Activated naive CD4-positive, alpha-beta T cell treated with anti-CD3 and anti-CD28 coated beads for 36 hours (primary cell): ENCODE data around the gene KIFC3. TPM values are rescaled to one million over a fixed set of nuclear protein-coding genes. Genes with fewer than 3 reads are reported as not detected.

Source experiments
- CTCF ChIA-PET: fragments of 350-600 bp; sonication (Branson Sonifier 250); formaldehyde crosslinking; loops from one replicate; lab custom pipeline; 2021; ENCODE audit warnings: antibody characterized with exemption; lab: Charles Lee
- DNase-seq: peaks from one replicate; pipeline ENCODE4 v3.0.0-alpha.2; 2020
- H3K27ac Mint-ChIP-seq: one replicate; pipeline ENCODE4 v1.8.0; 2021; ENCODE audit warnings: mild to moderate bottlenecking, mixed read lengths
- H3K27me3 Mint-ChIP-seq: one replicate; pipeline ENCODE4 v1.8.0; 2021; ENCODE audit warnings: low read depth, mixed read lengths
- H3K36me3 Mint-ChIP-seq: one replicate; pipeline ENCODE4 v1.8.0; 2021; ENCODE audit warnings: low read depth, mixed read lengths
- H3K4me1 Mint-ChIP-seq: one replicate; pipeline ENCODE4 v1.8.0; 2021; ENCODE audit warnings: low read depth, mixed read lengths
- H3K4me3 Mint-ChIP-seq: one replicate; pipeline ENCODE4 v1.8.0; 2021; ENCODE audit warnings: mild to moderate bottlenecking, moderate library complexity, mixed read lengths
- H3K9me3 Mint-ChIP-seq: one replicate; pipeline ENCODE4 v1.8.0; 2021; ENCODE audit warnings: mixed read lengths
- intact Hi-C: fragments of 100-400 bp; cut with micrococcal nuclease; formaldehyde crosslinking; loops from one replicate; pipeline ENCODE4 v1.15.1; 2023
- total RNA-seq, 2 experiments: library from RNA; stranded (reverse); gene quantifications; one replicate each; pipeline ENCODE4 v1.2.3, GENCODE V29; 2021

The KIFC3 gene
- total RNA-seq, 2 experiments from 2014 or later = 0.12 TPM; not detected in 1

DNA sequence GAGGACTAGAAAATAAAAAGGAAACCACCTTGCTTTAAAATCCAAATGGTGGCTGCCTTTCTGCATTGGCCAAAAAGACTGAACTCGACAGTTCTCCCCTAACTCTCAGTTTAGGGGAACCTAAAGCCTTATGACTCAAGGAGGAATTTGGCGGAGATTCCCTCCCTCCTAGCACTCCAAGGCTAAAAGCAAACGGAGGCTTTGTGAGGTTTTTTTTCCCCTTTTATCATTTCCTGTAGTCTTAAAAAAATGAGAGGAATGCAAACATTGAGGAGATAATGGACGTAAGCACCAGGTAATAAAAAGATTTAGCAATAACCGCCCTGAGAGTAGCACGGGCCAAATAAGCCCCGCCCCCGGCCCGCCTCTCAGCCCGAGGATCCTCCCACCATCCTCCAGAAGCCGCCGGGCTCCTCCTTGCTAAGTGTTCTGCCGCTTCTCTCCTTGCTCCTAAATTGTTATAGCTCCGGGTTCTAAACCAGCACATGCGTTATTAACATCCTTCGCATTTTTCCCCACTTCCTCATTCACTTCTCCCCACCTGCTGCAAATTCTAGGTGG is 5.8 kb upstream of the KIFC3 start:
- DNase-seq = peak; percentile 74
- Mint-ChIP-seq H3K36me3 (no peaks in the 10 kb centered on the region), H3K27me3 (peaks cover 40% of the 10 kb centered on the region), H3K4me3 (no peak overlapping the region), H3K27ac (no peak overlapping the region), H3K4me1 (peaks cover 21% of the 10 kb centered on the region), H3K9me3 (no peaks in the 10 kb centered on the region)
- intact Hi-C loops = loop anchor here (2.0 kb wide), 1 partner anchor 73 kb away; the partner anchor contains the start of gene KATNB1
- CTCF ChIA-PET = interaction anchor here (0.7 kb wide), 1 partner anchor 137 kb away, joined by 6 read pairs; no protein-coding TSS in a partner anchor

DNA sequence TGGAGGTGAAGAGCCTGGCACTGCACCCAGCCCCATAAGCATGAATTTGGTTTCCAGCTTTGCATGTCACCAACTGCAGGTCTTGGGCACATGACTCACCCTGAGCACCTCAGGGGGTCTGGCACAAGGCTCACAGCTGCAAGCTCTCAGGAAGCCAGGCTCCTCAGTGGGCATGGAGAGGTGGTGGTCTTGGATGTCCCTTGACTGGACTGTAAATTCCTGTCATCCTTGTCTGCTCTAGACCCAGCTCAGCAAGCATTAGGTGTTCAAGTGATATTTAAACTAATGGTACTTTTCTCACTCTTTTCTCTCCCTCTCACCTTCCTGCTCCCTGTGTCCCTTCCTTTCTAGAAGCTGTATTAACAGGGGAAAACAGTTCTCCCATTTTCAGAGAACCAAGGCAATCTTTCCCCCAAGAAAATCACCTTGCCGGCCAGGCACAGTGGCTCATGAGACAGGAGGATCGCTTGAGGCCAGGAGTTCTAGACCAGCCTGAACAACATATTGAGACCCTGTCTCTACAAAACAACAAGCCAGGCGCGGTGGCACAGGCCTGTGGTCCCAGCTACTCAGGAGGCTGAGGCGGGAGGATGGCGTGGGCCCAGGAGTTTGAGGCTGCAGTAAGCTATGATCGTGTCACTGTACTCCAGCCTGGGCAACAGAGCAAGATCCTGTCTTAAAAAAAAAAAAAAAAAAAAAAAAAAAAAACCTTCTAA is 5.1 kb upstream of the KIFC3 start:
- Mint-ChIP-seq H3K4me3 (no peak overlapping the region), H3K9me3 (no peaks in the 10 kb centered on the region), H3K27ac (no peak overlapping the region), H3K4me1 (peaks cover 27% of the 10 kb centered on the region), H3K27me3 (peaks cover 45% of the 10 kb centered on the region), H3K36me3 (no peaks in the 10 kb centered on the region)
- no peak for DNase-seq
- CTCF ChIA-PET = interaction anchor here (0.7 kb wide), 1 partner anchor 137 kb away, joined by 6 read pairs; no protein-coding TSS in a partner anchor
- intact Hi-C loops = no loop called here

DNA sequence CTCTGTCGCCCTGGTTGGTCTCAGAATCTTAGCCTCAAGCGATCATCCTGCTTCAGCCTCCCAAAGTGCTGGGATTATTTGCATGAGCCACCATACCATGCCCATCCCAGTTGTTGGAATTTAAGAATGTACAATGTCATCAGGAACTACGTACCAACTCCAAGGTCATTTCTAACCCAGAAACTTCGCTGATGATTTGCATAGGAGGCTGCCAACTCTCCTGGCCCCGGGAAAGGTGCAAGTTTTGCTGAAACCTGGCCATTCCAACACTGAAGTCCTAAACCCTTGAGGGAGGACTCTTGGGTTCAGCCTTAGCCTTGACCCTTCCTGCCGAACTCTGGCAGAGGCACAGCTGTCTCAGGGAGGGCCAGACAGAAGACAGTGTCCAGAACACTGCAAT is 2.9 kb upstream of the KIFC3 start:
- CTCF ChIA-PET = interaction anchor here (1.0 kb wide), 1 partner anchor 53 kb away, joined by 4 read pairs; no protein-coding TSS in a partner anchor
- Mint-ChIP-seq H3K9me3 (no peaks in the 10 kb centered on the region), H3K4me1 (peaks cover 25% of the 10 kb centered on the region), H3K27me3 (peaks cover 41% of the 10 kb centered on the region), H3K27ac (no peak overlapping the region), H3K36me3 (no peaks in the 10 kb centered on the region), H3K4me3 (no peak overlapping the region)
- no peak for DNase-seq
- intact Hi-C loops = no loop called here

DNA sequence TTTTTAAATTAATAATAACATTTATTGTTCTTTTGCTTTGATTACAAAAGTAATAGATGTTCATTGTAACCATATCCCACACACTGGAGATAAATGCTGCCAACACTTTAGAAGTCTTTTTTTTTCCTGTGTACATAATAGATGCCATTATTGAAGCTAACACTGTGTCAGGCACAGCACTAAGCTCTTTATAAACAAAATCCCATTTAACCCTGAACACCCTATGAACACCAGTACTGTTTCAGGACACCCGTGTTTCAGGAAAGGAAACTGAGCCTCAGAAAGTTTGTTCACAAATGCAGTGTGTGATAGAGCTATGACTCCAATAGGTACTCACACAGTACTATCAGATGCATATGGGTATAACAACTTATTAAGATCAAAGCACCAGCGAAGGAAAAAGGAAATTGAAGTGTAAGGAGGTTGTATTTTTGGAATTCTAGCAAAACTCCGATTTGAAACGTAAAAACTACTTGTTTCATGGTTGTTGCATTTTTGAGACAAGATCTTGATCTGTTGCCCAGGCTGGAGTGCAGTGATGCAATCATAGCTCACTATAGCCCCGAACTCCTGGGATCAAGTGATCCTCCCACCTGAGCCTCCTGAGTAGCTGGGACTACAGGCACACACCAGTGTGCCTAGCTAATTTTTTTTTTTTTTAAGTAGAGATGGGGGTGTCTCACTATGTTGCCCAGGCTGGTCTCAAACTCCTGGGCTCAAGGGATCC is 2.0 kb upstream of the KIFC3 start:
- intact Hi-C loops = loop anchor here (5.0 kb wide), 1 partner anchor 93 kb away; no protein-coding TSS in a partner anchor
- CTCF ChIA-PET = interaction anchor here (0.5 to 1.0 kb wide), 3 partner anchors 53 to 453 kb away, joined by 4 read pairs; no protein-coding TSS in a partner anchor
- Mint-ChIP-seq H3K4me1 (peaks cover 27% of the 10 kb centered on the region), H3K4me3 (no peak overlapping the region), H3K9me3 (no peaks in the 10 kb centered on the region), H3K27me3 (peaks cover 40% of the 10 kb centered on the region), H3K36me3 (no peaks in the 10 kb centered on the region), H3K27ac (no peak overlapping the region)
- DNase-seq = no peak

DNA sequence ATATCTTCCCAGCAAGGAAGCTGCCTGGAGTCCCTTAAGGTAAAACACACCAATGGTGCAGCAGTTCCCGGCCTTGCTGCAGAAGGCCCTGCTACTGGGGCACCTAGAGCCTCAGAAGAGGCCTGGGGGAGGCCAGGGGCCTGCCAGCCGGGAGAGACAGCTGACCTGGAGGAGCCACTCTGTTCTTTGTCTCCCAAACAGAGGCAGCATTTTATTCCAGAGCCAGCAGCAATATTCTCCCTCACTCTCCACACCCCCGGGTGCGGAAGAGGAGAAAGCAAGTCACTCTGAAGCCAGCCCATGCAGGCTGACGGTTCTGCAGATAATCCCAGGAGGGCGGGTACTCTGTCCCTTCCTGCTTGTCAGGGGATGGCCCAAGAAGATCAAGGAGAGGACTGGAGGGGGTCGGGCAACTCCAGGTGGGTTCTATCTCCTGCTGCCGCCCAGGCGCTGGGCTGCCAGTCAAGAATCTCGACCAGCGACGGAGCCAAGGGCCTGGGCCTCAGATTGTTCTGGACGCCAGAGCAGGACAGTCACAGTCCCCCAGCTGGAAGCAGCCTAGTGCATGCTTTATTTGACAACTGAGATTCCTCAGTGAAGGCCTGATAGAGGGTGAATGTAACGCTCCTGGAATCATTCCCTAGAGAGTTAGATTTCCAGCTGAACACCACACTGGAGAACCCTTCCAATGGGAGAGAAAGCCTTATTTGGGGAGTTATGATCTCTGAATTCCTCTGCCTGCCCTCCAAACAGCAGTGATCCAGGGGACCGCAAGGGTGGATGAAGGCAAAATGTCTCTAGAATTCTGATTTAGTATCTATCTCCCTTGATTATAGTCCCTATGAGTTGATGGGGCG is 1.1 kb upstream of the KIFC3 start:
- DNase-seq = no peak
- Mint-ChIP-seq H3K27me3 (peaks cover 35% of the 10 kb centered on the region), H3K4me1 (peaks cover 30% of the 10 kb centered on the region), H3K27ac (no peak overlapping the region), H3K9me3 (no peaks in the 10 kb centered on the region), H3K4me3 (peak overlapping the region; percentile 69), H3K36me3 (no peaks in the 10 kb centered on the region)
- intact Hi-C loops = loop anchor here (2.0 to 5.0 kb wide), 3 partner anchors 47 to 197 kb away; partner anchors contain the start of genes USB1 and ZNF319
- CTCF ChIA-PET = interaction anchor here (0.5 kb wide), 1 partner anchor 454 kb away, joined by 4 read pairs; no protein-coding TSS in a partner anchor

DNA sequence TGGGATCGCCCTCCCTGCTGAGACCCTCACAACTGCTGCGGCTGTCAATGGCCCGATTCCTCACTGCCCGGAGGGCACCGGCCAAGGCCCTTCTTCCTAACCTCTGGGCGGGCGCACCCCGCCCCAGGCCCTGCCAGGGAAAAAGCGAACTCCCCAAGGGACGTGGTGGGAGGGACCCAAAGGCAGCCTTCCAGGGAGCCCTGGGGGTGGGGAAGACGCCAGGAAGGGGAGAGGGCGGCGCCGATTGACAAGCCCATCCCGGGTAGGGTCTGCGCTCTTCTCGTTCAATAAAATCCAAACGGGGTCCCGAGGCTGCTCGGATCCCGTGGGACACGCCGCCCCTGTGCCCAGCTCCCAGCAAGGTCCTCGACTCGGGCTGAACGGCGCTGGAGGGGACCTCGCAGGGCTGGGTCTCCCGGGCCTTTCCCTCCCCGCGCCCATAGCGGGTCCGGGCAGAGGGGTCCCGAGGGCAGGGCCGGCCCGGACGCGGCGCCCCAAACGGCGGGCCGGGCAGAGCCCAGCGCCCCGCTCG is 416 bp downstream of the KIFC3 start:
- H3K36me3 Mint-ChIP-seq = no peaks in the 10 kb centered on the region
- peaks cover 23% of the 10 kb centered on the region for H3K4me1 Mint-ChIP-seq
- DNase-seq = no peak
- H3K9me3 Mint-ChIP-seq = no peaks in the 10 kb centered on the region
- H3K27ac Mint-ChIP-seq = no peak overlapping the region
- CTCF ChIA-PET = interaction anchor here (0.6 to 1.0 kb wide), 2 partner anchors 57 to 816 kb away, joined by 3 read pairs; no protein-coding TSS in a partner anchor
- intact Hi-C loops = loop anchor here (2.0 to 5.0 kb wide), 3 partner anchors 45 to 199 kb away; partner anchors contain the start of genes USB1 and ZNF319
- no peak overlapping the region for H3K4me3 Mint-ChIP-seq
- H3K27me3 Mint-ChIP-seq = peaks cover 27% of the 10 kb centered on the region

DNA sequence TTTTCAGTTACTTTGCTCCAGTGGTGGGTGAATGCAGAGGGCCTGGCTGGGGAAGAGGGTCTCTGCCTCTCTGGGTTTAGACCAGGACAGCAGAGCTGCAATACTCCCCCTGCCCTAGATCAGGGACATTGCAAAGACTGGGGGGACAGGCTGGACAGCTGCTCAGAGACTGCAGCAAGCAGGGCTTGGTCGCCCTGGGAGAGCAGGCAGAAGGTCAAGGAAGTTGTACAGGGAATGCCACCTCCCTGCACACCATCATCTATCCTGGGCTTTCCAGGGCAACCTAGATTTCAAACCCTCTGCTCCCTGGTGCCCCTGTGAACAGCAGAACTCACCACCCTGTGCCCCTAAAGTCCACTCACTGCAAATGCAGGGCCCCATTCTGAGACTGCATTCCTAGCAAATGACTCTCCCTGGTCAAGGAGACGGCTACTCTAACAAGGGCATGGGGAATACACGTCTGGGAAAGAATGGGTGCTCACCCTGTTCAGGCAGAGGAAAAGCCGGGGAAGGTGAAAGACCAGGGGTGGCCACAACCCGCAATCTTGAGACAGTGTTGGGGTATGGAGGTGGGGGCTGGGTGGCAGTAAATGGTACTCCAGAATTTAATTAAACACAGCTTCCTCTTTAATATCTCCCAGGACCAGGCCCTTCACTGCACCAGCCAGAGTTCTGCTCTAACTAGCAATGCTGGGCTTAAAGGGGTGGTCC is 1.0 kb downstream of the KIFC3 start:
- Mint-ChIP-seq H3K27ac (no peak overlapping the region), H3K4me3 (peak overlapping the region; percentile 20), H3K4me1 (peaks cover 23% of the 10 kb centered on the region), H3K27me3 (peaks cover 25% of the 10 kb centered on the region), H3K36me3 (no peaks in the 10 kb centered on the region), H3K9me3 (no peaks in the 10 kb centered on the region)
- CTCF ChIA-PET = interaction anchor here (1.0 kb wide), 1 partner anchor 58 kb away, joined by 3 read pairs; no protein-coding TSS in a partner anchor
- no peak for DNase-seq
- intact Hi-C loops = loop anchor here (5.0 kb wide), 1 partner anchor 96 kb away; no protein-coding TSS in a partner anchor

DNA sequence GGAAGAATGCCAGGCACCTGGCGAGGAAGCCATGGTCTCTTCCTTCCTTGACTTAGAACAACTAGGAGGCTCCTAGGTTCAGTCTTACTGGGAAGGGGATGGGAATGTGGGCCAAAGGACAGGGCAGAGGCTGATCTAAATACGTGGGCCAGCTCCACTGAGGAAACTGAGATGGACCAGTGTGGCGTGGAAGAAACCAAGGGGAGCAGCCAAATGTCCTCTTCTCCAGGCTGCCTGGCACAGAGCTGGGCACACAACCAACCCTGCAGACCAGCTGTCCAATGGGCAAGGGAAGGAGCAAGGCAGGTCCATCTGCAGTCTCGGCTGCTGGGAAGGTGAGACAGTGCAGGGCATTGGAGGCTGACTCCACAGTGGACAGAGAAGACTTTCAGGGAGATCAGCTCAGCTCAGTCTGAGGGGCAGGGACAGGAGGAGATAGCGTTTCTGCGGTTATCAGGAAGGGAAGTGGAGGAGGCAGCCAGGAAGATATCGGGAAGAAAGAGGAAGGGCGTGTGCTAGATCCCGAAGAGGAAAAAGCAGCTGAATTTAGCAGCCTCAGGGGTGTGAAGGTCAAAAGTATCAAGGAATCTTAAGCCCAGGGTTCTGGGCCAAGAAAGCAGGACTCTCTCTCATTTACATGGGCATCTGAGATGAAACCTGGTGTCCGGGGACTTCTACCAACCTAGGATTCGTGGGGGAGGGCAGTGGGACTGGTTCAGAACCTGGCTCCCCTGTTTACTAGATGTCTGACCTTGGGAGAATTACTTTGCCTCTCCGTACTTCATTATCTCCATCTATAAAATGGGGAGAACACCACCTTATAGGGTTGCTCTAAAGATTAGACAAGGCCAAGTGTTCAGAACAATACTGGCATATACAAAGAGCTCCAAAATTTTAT is 1.8 kb downstream of the KIFC3 start:
- H3K27me3 Mint-ChIP-seq = peaks cover 20% of the 10 kb centered on the region
- H3K9me3 Mint-ChIP-seq = no peaks in the 10 kb centered on the region

DNA sequence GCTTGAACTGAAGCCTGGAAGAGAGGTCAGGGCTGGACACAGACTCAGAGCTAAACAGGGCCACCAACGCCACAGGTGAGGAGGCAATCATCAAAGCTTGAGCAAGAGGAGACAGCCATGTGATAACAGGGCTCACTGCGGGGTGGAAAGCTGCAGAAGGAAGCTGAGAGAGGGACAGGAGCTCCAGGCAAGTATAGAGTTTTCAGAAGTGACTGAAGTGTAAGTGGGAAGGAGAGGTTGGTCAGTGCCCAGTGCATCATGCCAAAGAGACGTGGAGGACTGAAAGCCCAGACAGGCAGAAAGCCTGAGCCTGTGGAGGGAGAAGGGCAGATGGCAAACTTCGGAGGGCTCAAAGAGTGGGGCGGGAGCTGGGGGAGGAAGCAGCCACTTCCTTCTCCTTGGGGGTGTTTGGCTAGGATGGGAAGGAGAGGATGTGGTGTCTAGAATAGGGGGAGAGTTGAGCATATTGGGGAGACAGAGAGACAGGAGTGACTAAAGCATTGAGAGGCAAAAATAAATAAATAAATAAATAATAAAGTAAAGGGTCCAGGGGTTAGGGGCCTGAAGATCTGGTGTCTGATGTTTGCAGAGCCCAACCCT is 2.6 kb downstream of the KIFC3 start:
- peaks cover 20% of the 10 kb centered on the region for H3K27me3 Mint-ChIP-seq
- intact Hi-C loops = loop anchor here (5.0 kb wide), 1 partner anchor 98 kb away; no protein-coding TSS in a partner anchor
- H3K27ac Mint-ChIP-seq = no peak overlapping the region
- no peak overlapping the region for H3K4me3 Mint-ChIP-seq
- no peaks in the 10 kb centered on the region for H3K9me3 Mint-ChIP-seq
- H3K4me1 Mint-ChIP-seq = peaks cover 23% of the 10 kb centered on the region
- no peak for DNase-seq
- H3K36me3 Mint-ChIP-seq = no peaks in the 10 kb centered on the region
- CTCF ChIA-PET = interaction anchor here (1.3 kb wide), 1 partner anchor 78 kb away, joined by 3 read pairs; no protein-coding TSS in a partner anchor

More for the DNA sequence above, 1.8 kb downstream of the KIFC3 start:
- intact Hi-C loops = loop anchor here (5.0 kb wide), 1 partner anchor 97 kb away; no protein-coding TSS in a partner anchor
- no peak overlapping the region for H3K4me3 Mint-ChIP-seq
- DNase-seq = no peak
- no peaks in the 10 kb centered on the region for H3K36me3 Mint-ChIP-seq
- no peak overlapping the region for H3K27ac Mint-ChIP-seq
- H3K4me1 Mint-ChIP-seq = peaks cover 23% of the 10 kb centered on the region
- CTCF ChIA-PET = no interaction called here
